SK-N-SH (cell line): ENCODE results near the gene CD180. TPM values are rescaled to one million over a fixed set of nuclear protein-coding genes. Genes with fewer than 3 reads are reported as not detected.

Source experiments
- CTCF ChIA-PET: fragments of 300-600, 350-600 bp; formaldehyde crosslinking; extraction: SDS; loops from one replicate; lab custom pipeline; 2021; lab: Yijun Ruan, JAX
- POLR2A ChIA-PET: fragments of 350-600 bp; sonication (Branson Sonifier 250); formaldehyde crosslinking; extraction: SDS; loops from one replicate; lab custom pipeline; 2020; ENCODE audit warnings: antibody characterized with exemption, inconsistent platforms; lab: Yijun Ruan, JAX
- DNase-seq: peaks from one replicate; pipeline ENCODE4 v3.0.0; 2012
- H2AFZ ChIP-seq: fragments of 200-600 bp; sonication (generic); 2 replicates; pipeline ENCODE4 v1.8.1; 2016; ENCODE audit warnings: antibody characterized with exemption, mild to moderate bottlenecking, low read depth
- H3F3A ChIP-seq: fragments of 200-600 bp; sonication (generic); replicated peaks from 2 replicates; pipeline ENCODE3; 2016; ENCODE audit warnings: antibody characterized with exemption, mild to moderate bottlenecking; ENCODE audit not compliant: insufficient read depth
- H3K27ac ChIP-seq, 2 experiments: fragments of 200-500 bp in 1 of 2; fragments of 200-600 bp in 1 of 2; sonication (Bioruptor generic) in 1 of 2; sonication (generic), shearing (Covaris generic) in 1 of 2; 2 replicates each; pipeline versions ENCODE4 v1.5.1 to v1.6.1; 2014 to 2016; ENCODE audit warnings: low read depth in 2 of 2, inconsistent platforms in 1 of 2, low read length in 1 of 2, mild to moderate bottlenecking in 1 of 2, mixed read lengths in 1 of 2
- H3K27me3 ChIP-seq: fragments of 200-600 bp; sonication (generic), shearing (Covaris generic); 2 replicates; pipeline ENCODE4 v1.6.1; 2016; ENCODE audit warnings: mixed run types; ENCODE audit not compliant: insufficient read depth
- H3K36me3 ChIP-seq, 2 experiments: fragments of 200-500 bp in 1 of 2; fragments of 200-600 bp in 1 of 2; sonication (Bioruptor generic) in 1 of 2; sonication (generic) in 1 of 2; replicated peaks in 1 of 2; 2 replicates each; pipeline versions ENCODE3 to v1.5.1; 2014 to 2016; ENCODE audit warnings: low read length in 1 of 2, mild to moderate bottlenecking in 1 of 2; ENCODE audit not compliant: insufficient read depth in 2 of 2, control insufficient read depth in 1 of 2
- H3K4me1 ChIP-seq, 2 experiments: fragments of 200-500 bp in 1 of 2; fragments of 200-600 bp in 1 of 2; sonication (Bioruptor generic) in 1 of 2; sonication (generic), shearing (Covaris generic) in 1 of 2; 2 replicates each; pipeline versions ENCODE4 v1.5.1 to v1.6.1; 2014 to 2016; ENCODE audit warnings: low read depth in 1 of 2, low read length in 1 of 2, mixed run types in 1 of 2; ENCODE audit not compliant: insufficient read depth in 2 of 2, control insufficient read depth in 1 of 2
- H3K4me2 ChIP-seq: fragments of 200-600 bp; sonication (generic), shearing (Covaris generic); 2 replicates; pipeline ENCODE4 v1.6.1; 2017; ENCODE audit warnings: mixed run types
- H3K4me3 ChIP-seq, 2 experiments: fragments of 200-500 bp in 1 of 2; fragments of 200-600 bp in 1 of 2; sonication (Bioruptor generic) in 1 of 2; sonication (generic), shearing (Covaris generic) in 1 of 2; 2 replicates each; pipeline versions ENCODE4 v1.5.1 to v1.8.1; 2014 to 2016; ENCODE audit warnings: low read depth in 2 of 2, inconsistent platforms in 1 of 2, low read length in 1 of 2, mild to moderate bottlenecking in 1 of 2, mixed read lengths in 1 of 2, moderate library complexity in 1 of 2
- H3K79me2 ChIP-seq: fragments of 200-600 bp; sonication (generic); 2 replicates; pipeline ENCODE4 v1.8.1; 2017; ENCODE audit warnings: mild to moderate bottlenecking; ENCODE audit not compliant: insufficient read depth
- H3K9ac ChIP-seq: fragments of 200-600 bp; sonication (generic); 2 replicates; pipeline ENCODE4 v1.6.1; 2017; ENCODE audit warnings: mixed run types
- H3K9me2 ChIP-seq: fragments of 200-600 bp; sonication (generic); 2 replicates; pipeline ENCODE4 v1.6.1; 2017; ENCODE audit warnings: mixed run types
- H3K9me3 ChIP-seq: fragments of 200-600 bp; sonication (generic); 2 replicates; pipeline ENCODE4 v1.6.1; 2017; ENCODE audit warnings: mixed run types, mild to moderate bottlenecking, moderate library complexity
- H4K20me1 ChIP-seq: fragments of 200-600 bp; sonication (generic); 2 replicates; pipeline ENCODE4 v1.6.1; 2017; ENCODE audit warnings: mild to moderate bottlenecking, mixed run types; ENCODE audit not compliant: insufficient read depth
- CHD2 ChIP-seq: fragments of 150-350 bp; IDR thresholded peaks from 2 replicates; pipeline ENCODE4 v1.6.1; 2018; ENCODE audit warnings: low read length; ENCODE audit not compliant: partially characterized antibody
- IRF3 ChIP-seq: fragments of 150-350 bp; IDR thresholded peaks from 2 replicates; pipeline ENCODE4 v1.6.1; 2016; ENCODE audit warnings: mild to moderate bottlenecking, low read depth, low read length
- MAX ChIP-seq: IDR thresholded peaks from 2 replicates; pipeline ENCODE4 v1.4.0; 2012; ENCODE audit warnings: low read depth
- MXI1 ChIP-seq: IDR thresholded peaks from 2 replicates; pipeline ENCODE4 v1.6.1; 2012; ENCODE audit warnings: mild to moderate bottlenecking, low read depth, low read length, improper control_type of control experiment
- NFIC ChIP-seq: IDR thresholded peaks from 2 replicates; pipeline ENCODE4 v1.4.0; 2012; ENCODE audit warnings: borderline replicate concordance
- POLR2AphosphoS5 ChIP-seq: IDR thresholded peaks from 2 replicates; pipeline ENCODE4 v1.6.1; 2012; ENCODE audit warnings: low read depth, low read length
- RAD21 ChIP-seq: IDR thresholded peaks from 2 replicates; pipeline ENCODE4 v1.6.1; 2012; ENCODE audit warnings: mild to moderate bottlenecking, low read length
- REST ChIP-seq: IDR thresholded peaks from 2 replicates; pipeline ENCODE4 v1.6.1; 2012; ENCODE audit warnings: mild to moderate bottlenecking, low read depth, low read length, moderate library complexity
- YY1 ChIP-seq: IDR thresholded peaks from 2 replicates; pipeline ENCODE4 v1.4.0; 2012; ENCODE audit warnings: low read depth, mild to moderate bottlenecking
- WGBS: methylation state at CpG from one replicate; pipeline ENCODE4 v1.1.6; 2017; ENCODE audit warnings: low lambda C conversion rate; 5-methylcytosine and 5-hydroxymethylcytosine counted together
- polyA plus RNA-seq, 3 experiments: library from polyadenylated mRNA; depleted of rRNA; stranded (reverse); fragments of >200 nt; gene quantifications; 2 replicates each; pipeline ENCODE4 v1.2.3, GENCODE V29; 2012

Gene CD180
- polyA plus RNA-seq, 1 of the 3 experiments (the other 2 are of a cell fraction): 0.02 TPM

GRCh38 chr5:67163863-67164595 lies 32.6 kb downstream of the CD180 start:
- Histone ChIP-seq H3K27ac (no peak overlapping the region), H3K4me3 (no peak overlapping the region), H3K36me3 (peaks cover 0 to 26% of the 10 kb centered on the region in 2 experiments)

More at GRCh38 chr5:67163863-67164595, 32.6 kb downstream of the CD180 start:
- H3K79me2 ChIP-seq: no peaks in the 10 kb centered on the region
- WGBS: 96% methylated on average over 27 of the region's 33 CpGs
- TF ChIP-seq REST (no peak), MAX (no peak), CHD2 (no peak), POLR2AphosphoS5 (no peak), YY1 (no peak), NFIC (no peak), IRF3 (no peak), RAD21 (no peak), MXI1 (no peak)
- POLR2A ChIA-PET: no interaction called here
- peaks cover 6% of the 10 kb centered on the region for H3F3A ChIP-seq
- H3K27me3 ChIP-seq: no peaks in the 10 kb centered on the region
- H3K9me2 ChIP-seq: no peaks in the 10 kb centered on the region
- H3K4me1 ChIP-seq: peaks cover 9 to 11% of the 10 kb centered on the region in 2 experiments; a peak in 2 of 4 replicates
- no peaks in the 10 kb centered on the region for H3K9me3 ChIP-seq
- no peak overlapping the region for H3K4me2 ChIP-seq
- H3K9ac ChIP-seq: no peak overlapping the region
- H2AFZ ChIP-seq: no peak overlapping the region
- no peak for DNase-seq
- no peaks in the 10 kb centered on the region for H4K20me1 ChIP-seq
- CTCF ChIA-PET: interaction anchor here (13.3 kb wide), 1 partner anchor 42 kb away, joined by 201 read pairs; no protein-coding TSS in a partner anchor
